ENCODE results near the gene S100PBP.
"Not testable (repeated sequence)": the region's sequence is repeated elsewhere in the genome, so short reads cannot be mapped to it uniquely, and the experiment has no call there.

S100PBP gene

GRCh38 chr1:32786856-32787255 is 30.6 kb upstream of the S100PBP start:
- no peak for DNase-seq

- DNase-seq = not testable (repeated sequence)
Measured at GRCh38 chr1:32789356-32789755, 28.1 kb upstream of the S100PBP start.

GRCh38 chr1:32791881-32792280 is 25.6 kb upstream of the S100PBP start:
- no peak for DNase-seq

GRCh38 chr1:32795763-32796162 is 21.7 kb upstream of the S100PBP start:
- not testable (repeated sequence) for DNase-seq

GRCh38 chr1:32797456-32797855 is 20.0 kb upstream of the S100PBP start:
- DNase-seq = no peak

- no peak for DNase-seq
Measured at GRCh38 chr1:32798191-32798590, 19.3 kb upstream of the S100PBP start.

GRCh38 chr1:32798679-32799416 is 18.6 kb upstream of the S100PBP start:
- no peak for DNase-seq

- DNase-seq = peak; percentile 39
Measured at GRCh38 chr1:32801096-32801715, 16.2 kb upstream of the S100PBP start.

- DNase-seq = not testable (repeated sequence)
Measured at GRCh38 chr1:32804460-32804859, 13.0 kb upstream of the S100PBP start.

- no peak for DNase-seq
Measured at GRCh38 chr1:32806290-32806689, 11.2 kb upstream of the S100PBP start.

- no peak for DNase-seq
Measured at GRCh38 chr1:32806910-32807523, 10.4 kb upstream of the S100PBP start.

- DNase-seq = no peak
Measured at GRCh38 chr1:32808580-32808979, 8.9 kb upstream of the S100PBP start.

- no peak for DNase-seq
Measured at GRCh38 chr1:32810358-32810757, 7.1 kb upstream of the S100PBP start.

- DNase-seq = no peak
Measured at GRCh38 chr1:32811265-32811664, 6.2 kb upstream of the S100PBP start.

- DNase-seq = no peak
Measured at GRCh38 chr1:32811917-32812316, 5.5 kb upstream of the S100PBP start.

- DNase-seq = no peak
Measured at GRCh38 chr1:32813941-32814739, 3.3 kb upstream of the S100PBP start.

- no peak for DNase-seq
Measured at GRCh38 chr1:32816676-32817158, 736 bp upstream of the S100PBP start.

- DNase-seq = peak; percentile 52
Measured at GRCh38 chr1:32817815-32818786, 648 bp downstream of the S100PBP start.

- DNase-seq = no peak
Measured at GRCh38 chr1:32818804-32819541, 1.5 kb downstream of the S100PBP start.

- DNase-seq = no peak
Measured at GRCh38 chr1:32825181-32825580, 7.7 kb downstream of the S100PBP start.

GRCh38 chr1:32828341-32828740 is 10.9 kb downstream of the S100PBP start:
- DNase-seq = no peak

Data from stimulated activated CD8-positive, alpha-beta memory T cell treated with anti-CD3 and anti-CD28 coated beads, Interleukin-4, amount 100 ng/mL, for 48 hours (primary cell).